Activated T-cell treated with anti-CD3 and anti-CD28 coated beads, Interleukin-2, amount 50 U/mL, for 1 hour (primary cell): ENCODE results near the gene RAP1GAP2.

Experiments used
- DNase-seq: peaks from one replicate; pipeline ENCODE4 v3.0.0-alpha.2; 2020

Gene RAP1GAP2

DNA sequence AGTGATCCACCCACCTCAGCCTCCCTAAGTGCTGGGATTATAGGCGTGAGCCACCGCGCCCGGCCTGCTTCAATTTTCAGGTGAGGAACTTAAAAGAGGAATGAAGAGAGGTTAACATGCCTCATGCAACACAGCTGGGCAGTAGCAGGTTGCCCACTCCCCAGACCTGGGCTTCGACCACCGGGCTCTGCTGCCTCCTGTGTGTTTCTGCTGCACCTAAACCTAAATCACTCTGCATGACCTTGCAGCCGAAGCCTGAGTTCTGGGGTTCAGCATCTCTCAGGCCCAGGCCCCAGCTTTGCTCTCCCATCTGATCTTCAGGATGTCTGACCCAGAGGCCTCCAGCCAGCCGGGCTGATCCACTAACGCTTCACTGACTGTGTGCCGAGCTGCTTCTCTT, 154.6 kb downstream of the RAP1GAP2 start:
- no peak for DNase-seq

DNA sequence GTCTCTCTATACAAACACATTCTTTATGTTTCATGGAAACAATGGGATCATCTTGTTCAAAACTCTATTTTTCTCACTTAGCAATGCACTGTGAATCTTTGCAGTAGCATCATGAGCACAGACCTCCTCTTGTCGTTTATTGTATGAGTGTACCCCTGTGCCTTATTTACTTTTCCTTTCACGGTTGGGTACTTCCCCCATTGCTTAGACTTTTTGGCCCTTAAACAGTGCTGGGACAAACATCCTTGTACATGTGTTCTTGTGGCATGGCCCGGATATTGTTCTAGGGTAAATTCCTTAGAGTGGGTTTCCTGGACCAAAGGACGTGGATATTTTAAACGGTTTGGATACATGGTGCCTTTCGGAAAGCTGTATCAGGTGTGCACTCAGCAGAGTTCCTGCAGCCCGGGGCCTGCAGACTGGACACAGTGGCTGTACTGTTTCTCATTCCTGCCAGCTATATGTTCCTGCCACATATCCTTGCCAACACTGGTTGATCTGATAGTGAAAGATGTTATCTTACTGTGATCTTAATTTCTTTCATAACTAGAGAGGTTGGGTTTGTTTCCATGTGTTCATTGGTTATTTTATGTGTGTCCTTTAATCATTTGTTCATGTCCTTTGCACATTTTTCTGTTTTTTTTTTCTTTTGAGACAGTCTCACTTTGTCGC, 156.1 kb downstream of the RAP1GAP2 start:
- no peak for DNase-seq

DNA sequence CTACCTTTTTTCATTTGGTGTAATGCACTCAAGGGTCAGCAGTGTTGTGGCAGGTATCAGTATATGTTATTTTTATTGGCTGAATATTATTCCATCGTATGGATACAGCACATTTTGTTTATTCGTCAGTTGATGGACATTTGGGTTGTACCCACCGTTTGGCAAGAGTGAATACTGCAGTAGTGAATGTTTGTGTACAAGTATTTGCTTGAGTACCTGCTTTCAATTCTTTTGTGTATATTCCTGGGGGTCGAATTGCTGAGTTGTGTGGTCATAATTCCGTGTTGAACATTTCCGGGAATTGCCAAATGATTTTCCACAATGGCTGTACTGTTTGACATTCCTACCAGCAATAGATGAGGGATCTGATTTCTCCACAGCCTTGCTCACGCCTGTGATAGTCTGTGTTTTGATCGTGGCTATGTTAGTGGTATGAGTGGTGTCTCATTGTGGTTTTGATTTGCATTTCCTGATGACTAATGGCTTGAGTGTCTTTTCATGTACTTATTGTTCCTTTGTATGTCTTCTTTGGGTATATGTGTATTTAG, 158.7 kb downstream of the RAP1GAP2 start:
- DNase-seq: no peak

DNA sequence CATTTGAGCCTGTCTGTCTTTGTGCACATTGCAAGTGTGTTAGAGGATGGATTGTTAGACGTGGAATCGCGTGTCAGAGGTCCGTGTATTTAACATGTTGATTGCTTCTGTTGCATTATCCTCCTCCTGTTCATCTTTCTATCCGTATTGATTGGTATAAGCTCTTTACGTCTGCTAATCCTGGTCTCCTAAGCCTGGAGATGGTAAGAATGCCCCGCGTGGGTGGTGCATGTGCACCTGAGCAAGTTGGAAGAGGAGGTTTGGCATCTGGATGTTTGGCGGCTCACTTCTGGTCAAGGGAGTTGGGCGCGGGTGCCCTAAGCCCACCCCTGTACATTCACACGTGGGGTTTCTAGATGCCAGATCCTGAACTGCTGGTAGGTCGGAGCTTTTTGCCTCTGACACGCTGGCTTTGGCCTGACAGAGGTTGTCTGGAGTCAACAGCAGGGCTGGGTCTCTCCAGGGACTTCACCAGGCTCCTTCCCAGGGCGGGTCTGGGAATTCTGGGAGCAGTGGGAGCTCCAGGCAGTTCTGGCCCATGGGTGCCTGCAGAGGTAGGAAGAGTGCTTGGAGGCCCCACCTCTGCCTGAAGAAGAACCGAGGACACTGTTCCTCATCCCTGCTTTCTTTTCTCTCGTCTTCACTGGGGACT, 159.8 kb downstream of the RAP1GAP2 start:
- DNase-seq: no peak

DNA sequence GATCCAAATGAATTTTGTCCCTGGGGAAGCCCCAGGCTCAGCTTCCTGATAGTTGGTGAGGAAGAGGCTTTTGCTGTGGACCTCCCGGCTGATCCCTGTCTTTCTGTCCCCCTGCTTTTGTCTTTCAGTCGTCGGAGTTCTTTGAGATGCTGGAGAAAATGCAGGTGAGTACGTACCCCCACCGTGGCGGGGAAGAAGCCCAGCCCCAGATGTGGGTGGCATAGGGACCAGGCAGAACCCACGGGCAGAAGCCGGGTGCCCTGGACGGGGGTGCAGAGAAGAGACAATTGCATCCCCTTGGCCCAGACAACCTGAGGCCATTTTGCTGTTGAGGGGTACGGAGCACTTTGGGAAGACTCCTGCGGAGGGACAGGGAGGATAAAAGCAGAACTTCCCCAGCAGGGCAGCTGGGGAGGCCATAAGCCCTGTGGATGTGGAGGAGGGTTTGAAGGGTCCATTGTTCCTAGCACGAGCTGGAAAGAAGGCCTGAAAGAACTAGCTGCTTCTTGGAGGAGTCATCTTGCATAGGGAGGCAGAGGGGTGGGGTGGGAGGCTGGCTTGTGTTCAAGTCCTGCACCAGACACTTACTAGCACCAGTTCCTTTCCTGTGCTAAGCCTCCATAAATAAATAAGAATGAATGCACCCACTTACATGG, 161.5 kb downstream of the RAP1GAP2 start:
- DNase-seq: no peak

DNA sequence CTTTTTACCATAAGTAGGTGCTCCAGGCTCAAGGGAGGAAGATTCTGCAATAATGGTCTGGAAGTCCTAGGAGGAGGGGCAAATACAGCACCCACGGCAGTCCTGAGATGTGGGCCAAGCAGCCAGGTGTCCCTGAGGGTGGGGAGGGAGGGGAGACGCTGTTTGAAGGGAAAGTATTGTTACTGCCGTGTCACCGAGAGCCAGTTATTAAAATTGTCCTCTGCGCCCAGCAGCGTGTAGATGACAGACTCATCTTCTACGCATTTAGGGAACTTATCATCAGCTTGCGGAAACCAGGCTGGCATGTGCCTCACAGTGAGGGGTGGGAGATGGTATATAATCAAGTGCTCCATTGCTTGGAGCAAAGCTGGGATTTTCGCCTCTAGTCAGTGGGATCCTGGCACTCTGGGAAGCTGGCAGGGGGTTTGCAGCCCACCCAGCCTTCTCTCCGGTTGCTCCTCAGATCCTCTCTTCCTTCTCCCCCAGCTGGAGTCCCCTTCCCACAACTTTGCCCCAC, 162.5 kb downstream of the RAP1GAP2 start:
- DNase-seq: no peak

DNA sequence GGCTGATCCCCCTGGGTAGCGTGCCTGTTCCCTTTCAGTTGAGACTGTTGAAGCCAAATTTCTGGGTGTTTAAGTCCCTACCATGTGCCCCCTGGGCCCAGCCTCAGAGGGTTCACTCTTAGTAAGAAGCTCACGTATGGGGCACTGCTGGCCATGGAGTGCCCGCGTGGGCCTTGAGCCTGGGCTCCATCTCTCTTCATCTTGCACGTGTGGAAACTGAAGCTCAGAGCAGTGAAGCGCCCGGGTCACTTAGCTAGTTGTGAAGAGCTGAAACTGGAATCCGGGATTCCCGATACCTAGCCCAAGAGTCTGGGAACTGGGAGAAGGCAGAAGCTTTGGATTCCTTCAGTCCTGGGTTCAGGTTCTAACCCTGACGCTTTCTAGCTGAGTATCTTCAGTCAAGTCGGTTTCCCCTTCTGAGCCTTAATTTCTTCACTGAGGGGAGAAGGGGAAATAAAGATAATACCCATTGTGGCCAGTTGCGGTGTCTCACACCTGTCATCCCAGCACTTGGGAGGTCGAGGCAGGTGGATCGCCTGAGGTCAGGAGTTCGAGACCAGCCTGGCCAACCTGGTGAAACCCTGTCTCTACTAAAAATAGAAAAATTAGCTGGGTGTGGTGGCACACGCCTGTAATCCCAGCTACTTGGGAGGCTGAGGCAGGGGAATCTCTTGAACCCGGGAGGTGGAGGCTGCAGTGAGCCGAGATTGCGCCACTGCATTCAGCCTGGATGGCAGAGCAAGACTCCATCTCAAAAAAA, 163.3 kb downstream of the RAP1GAP2 start:
- no peak for DNase-seq

DNA sequence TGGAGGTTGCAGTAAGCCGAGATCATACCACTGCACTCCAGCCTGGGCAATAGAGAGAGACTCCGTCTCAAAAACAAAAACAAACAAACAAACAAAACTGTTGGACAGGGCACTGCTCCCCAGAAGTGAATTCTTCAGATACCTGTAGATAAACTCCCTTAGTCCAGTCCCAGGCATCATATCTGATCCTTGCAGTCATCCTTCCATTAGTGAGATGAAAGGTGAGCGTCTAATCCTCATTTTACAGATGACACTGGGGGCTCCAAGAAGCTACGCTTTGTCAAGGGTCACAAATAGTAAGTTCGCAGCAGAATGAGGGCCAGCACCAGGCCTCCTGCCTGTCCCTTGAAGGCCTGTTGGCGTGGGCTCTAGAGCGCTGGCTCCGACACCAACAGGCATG, 165.2 kb downstream of the RAP1GAP2 start:
- no peak for DNase-seq

DNA sequence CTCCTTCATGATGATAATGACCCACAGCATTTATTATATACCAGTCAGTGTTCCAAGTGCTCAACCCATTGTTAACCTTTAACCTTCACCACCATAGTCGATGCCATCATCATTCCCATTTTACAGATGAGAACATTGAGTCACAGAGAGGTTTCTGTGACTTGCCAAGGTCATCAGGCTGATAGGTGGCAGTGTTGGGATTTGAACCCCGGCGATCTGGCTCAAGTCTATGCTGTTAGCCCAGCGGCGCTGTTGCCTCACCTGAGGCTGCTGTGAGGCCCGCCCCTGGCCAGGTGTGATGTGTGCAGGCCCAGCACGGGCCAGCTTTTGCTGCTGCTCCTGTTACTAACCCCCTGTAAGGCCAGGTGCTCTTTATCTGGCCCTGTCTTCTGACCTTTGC, 166.0 kb downstream of the RAP1GAP2 start:
- DNase-seq: no peak

DNA sequence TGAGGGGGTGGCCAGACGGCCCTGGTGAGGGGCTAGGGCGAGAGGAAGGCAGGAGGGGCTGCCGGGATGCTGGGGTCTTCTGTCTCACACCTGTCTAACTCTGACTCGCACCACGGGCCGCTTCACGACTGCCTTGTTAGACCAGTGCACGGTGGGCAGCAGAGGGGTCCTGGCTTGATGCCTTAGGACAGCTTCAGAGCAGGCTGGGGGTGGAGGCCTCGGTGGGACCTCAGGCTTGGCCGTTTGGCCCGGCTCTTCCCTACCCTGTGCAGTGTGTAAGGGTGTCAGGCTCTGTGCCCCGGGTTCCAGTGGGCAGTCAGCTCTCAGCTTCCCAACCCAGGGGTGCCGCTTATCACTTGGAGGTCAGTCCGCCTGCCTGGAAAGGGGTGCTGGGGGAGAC, 166.5 kb downstream of the RAP1GAP2 start:
- DNase-seq: no peak

DNA sequence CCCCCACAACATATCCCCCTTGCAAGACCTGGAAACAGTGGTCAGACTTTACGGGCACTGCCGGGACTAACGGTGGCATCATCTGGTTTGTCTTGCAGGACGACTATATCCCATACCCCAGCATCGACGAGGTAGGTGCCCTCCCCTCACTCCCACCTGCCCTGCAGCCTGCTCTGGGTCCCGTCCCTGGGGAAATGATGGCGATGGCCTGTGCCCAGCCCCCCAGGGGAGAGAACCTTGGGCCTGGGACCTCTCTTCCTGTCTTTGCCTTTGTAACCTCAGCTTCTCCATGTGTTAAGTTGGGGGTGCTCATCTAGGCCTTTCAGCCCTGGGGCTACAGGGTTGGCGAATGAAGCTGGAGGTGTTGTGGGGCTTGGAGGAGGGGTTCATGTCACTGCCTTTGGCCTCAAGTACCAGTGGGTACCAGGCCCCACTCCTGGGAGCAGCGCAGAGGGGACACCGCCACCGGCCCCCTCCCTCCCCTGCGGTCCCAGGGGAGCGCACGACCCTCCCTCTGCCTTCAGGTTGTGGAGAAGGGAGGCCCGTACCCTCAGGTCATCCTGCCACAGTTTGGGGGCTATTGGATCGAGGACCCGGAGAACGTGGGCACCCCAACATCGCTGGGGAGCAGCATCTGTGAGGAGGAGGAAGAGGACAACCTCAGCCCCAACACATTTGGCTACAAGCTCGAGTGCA, 167.2 kb downstream of the RAP1GAP2 start:
- no peak for DNase-seq

DNA sequence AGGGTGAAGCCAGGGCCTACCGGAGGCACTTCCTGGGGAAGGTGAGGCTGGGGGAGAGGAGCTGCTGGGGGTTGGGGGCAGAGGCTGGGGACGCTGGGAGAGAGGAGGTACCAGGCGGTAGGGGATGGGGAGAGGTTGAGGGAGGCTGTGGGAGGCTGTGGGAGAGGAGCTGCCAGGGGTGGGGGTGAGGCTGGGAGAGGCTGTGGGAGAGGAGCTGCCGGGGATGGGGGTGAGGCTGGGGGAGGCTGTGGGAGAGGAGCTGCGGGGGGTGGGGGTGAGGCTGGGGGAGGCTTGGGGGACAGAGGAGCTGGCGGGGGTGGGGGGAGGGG, 167.8 kb downstream of the RAP1GAP2 start:
- no peak for DNase-seq

DNA sequence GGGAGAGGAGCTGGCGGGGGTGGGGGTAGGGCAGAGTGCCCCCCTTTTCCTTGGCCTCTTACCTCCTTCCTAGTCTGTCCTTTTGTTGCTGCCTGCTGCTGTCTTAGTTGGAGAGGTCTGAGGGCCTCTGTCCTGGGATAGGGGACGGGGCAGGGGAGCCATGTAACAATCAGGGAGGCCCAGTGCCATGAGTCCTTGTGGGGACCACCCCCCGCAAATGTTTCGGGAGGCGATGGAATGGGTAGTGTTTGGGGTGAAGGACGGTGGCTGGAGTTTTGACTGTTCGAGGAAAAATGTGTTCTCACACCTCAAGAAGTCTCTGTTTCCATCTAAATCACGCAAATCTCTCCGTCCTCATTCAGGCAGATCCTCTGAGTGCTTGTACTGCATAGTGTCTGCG, 168.1 kb downstream of the RAP1GAP2 start:
- DNase-seq: no peak

DNA sequence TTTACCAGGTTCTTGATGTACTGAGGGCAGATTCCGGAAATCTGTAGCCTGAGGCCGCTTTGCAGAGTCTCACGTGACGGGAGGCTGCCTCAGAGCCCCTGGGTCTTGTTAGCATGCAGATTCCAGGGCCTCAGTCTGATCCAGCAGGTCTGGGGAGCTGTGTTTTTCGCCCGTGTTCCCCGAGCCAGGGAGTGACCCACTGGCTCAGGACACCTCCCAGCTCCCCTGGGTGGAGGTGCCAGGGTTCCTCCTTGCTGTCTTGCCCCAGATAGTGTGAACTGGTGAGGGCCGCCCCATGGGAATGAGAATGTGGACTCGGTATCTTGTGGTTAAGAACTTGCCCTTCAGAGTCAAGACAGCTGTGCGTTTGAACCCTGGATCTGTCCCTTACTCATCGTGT, 168.6 kb downstream of the RAP1GAP2 start:
- DNase-seq: no peak

DNA sequence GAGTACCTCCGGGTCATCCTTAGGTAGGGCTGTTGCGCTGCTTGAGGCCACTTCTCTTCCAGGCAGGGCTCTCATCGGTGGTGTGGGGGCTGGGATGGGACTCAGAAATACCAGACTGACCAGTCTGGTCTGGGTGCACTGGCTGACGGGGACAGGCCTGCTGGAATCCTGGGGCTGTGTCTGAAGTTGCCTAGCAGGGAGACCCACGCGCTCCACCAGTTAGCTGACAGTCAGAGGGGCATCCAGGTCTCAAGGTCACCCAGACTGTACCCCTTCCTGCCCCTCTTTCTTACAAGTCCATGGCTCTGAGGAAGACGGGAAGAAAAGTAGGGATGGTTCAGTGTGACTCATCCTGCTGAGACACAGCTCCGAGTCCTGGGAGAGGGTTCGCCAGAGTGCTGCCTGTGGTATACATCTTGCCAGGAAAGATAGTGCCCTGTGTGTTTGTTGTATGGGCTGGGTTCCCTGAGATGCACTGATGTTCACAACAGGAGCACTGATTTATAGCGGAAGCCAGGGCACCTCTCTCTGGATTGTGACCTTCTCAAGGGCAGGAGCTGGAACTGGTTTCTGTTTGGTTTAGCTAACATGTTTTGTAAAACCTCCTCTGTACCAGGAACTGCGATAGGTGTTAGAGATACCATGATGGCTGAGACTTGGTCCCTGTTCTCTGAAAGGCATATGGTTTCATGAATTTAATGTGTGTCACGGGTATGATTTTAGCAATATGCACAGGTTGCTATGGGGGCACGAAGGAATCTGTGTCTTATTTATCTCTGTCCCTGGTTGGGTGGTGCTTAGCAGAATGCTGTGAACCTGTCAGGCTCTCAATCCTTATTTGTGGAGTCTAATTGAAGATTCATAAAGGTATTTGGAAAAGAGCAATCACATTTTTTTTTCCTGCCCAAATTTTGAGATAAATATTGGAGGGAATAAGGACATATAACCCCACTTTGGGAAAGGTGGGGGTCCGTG, 169.7 kb downstream of the RAP1GAP2 start:
- DNase-seq: no peak

DNA sequence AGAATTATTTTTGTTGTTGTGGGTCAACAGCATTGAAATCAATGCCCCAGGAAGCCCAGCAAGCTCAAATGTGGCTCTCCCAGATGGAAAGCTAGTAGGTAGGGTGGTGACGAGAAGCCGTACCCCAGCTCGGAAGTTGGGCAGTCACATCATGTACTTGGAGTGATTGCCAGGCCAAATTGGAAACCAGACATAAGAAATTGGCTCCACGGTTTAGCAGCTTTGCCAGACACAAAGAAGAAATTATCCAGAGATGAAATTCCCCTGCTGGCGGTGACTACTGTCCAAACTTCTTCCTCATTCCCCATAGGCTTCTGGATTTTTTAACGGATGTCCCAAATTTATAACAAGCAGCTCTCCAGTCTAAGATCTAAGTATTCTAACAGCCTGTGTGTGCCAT, 171.3 kb downstream of the RAP1GAP2 start:
- DNase-seq: no peak

DNA sequence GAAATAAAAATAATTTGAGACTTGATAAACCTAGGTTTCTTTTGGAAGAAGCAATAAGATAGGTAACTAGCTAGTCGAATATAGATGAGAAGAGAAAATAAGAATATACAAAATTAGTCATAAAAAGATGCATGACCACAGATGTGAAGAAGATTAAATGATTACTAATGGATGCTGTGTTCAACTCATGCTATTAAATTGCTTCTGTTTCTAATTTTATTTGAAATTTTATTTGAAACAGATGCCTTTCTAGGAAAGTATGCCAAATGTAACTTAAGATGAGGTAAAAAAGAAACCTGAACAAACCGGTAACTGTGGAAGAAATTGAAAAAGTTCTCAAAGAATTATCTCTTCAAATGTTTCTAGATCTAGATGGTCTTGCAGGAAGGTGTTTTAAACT, 175.6 kb downstream of the RAP1GAP2 start:
- no peak for DNase-seq

DNA sequence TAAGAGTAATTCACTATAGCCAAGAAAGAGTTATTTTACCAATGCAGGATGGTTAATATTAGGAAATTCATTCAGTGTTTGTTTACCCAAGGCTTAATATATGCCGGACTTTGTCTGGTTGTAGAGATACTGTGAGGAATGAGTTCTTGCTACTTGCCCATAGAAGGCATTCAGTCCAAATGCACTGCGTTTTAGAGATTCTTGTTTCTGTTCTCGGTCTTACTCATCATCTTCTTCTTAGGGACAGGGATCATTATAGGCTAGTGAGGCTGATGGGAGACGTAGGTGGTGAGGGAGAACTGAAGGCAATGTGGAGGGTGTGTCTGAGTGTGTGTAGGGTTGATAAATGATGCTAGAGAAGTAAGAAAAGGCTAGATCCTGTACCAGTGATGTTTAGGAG, 176.5 kb downstream of the RAP1GAP2 start:
- no peak for DNase-seq

DNA sequence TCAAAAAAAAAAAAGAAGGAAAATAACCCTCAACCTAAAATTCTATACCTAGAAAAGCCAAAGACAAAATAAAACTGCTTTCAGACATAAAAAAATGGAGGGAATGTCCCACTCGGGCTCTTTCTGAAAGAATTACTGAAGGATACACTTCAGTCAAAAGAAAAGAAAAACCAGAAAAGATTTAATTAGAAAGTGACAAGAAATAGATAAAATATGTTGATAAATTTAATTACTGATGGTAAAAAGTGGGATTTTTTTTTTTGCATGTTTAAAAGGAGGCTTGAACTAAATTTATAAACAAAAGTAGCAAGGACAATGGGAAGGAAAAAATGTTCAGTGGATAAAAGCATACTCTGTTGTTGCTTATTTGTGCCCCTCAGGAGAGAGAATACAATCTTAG, 178.1 kb downstream of the RAP1GAP2 start:
- no peak for DNase-seq

DNA sequence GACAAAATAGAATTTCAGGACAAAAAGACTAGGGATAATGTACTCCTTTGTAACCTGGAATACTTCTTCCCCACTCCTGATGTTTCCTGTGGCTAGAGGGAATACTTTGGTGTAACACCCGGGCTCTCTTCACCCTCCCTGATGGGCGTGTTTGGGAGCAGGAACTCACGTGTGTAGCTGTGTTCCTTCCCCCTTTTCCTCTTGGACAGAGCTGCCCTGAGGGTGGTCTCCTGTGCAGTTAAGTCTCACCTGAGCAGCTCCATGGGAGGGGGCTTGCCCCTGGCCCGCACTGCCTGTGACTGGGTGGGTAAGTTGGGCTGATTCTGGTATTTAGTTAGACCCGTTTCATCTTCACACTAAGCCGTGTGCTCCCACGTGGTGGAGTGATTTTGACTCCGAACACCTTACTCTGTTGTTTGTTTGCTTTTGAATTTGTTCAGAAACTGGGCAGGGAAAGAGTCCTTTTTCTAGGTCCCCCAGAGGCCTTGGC, 179.3 kb downstream of the RAP1GAP2 start:
- no peak for DNase-seq

DNA sequence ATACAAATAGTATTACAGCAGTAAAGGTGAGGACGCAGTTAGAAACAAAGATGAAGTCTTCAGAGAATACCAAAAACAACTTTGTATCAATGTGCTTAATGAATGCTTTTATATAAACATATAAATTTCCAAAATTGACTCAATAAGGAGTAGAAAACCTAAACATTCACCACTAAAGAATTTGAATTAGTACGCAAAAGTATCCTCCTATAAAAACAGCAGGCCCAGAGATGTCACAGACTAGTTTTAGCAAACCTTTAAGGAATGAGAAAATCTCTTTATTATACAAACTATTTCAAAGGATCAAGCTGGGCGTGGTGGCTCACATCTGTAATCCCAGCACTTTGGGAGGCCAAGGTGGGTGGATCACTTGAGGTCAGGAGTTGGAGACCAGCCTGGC, 180.9 kb downstream of the RAP1GAP2 start:
- DNase-seq: no peak
